GM12872 (cell line): ENCODE measurements around the gene FAM98C.

Source experiments
- CTCF ChIP-seq: IDR thresholded peaks from 3 replicates; pipeline ENCODE4 v1.5.1; 2011; ENCODE audit warnings: low read depth, mild to moderate bottlenecking, low read length, moderate library complexity; ENCODE audit not compliant: insufficient read depth

The FAM98C gene

GRCh38 chr19:38417544-38418506, 14.9 kb downstream of the FAM98C start:
- TF ChIP-seq CTCF, result 0 out of 3 replicates have a peak, but pooled peaks have one; percentile 16

DNA sequence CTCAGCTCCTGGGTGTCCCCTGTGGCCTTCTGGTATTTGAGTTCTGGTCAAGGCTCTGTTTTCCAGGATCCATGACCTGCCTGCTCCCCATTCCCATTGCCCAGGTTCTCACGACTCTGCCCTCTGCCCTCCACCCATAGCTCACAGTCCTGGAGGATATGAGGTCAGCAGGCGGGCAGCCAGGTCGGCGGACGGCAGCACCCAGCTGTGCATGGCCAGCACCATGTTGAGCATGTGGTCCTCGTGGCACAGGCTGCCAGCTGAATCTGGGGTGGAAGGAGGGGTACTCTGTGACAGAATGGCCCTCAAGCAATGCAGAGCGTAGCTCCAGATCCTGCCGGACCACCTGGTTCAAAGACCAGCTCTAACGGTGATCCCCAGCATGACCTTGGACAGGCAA, 18.0 kb downstream of the FAM98C start:
- no peak for TF ChIP-seq CTCF

GRCh38 chr19:38421856-38422255, 19.0 kb downstream of the FAM98C start:
- TF ChIP-seq CTCF, result no peak

- no peak for TF ChIP-seq CTCF
These were observed 19.5 kb downstream of the FAM98C start for GRCh38 chr19:38422438-38422837.

DNA sequence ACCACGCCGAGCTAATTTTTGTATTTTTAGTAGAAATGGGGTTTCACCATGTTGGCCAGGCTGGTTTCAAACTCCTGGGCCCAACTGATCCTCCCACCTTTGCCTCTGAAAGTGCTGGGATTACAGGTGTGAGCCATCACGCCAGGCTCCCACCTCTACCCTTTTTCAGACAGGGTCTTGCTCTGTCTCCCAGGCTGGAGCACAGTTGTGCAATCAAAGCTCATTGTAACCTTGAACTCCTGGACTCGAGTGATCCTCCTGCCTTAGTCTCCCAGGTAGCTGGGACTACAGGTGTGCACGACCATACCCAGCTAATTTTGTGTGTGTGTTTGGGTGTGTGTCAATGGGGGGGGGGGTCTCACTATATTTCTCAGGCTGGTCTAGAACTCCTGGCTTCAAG, 21.4 kb downstream of the FAM98C start:
- no peak for TF ChIP-seq CTCF

DNA sequence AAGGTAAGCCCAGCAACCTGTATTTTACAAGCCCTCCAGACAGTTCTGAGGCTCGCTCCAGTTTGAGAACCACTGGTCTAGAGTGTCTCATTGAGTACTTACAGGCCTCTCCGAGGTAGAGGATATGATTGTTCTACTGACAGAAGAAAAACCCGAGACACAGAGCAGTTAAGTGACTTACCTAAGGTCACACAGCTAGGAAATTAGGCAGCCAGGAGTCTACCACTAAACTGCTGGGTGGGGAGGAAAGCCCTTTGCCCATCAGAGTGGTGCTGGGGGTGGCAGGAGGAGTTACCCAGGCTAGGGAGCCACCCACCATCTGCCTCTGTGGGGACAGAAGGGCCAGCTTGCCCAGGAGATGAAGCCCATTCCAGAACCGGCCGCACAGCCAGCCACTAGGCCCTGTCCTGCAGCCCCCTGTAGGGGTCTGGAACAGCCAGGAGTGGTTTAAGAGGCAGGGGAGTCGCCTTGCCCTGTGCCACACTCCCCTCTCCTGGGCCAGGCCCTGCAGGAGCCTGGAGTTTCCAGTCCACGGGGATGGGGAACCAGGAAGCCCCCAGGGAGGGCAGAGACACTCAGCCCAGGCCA, 22.4 kb downstream of the FAM98C start:
- no peak for TF ChIP-seq CTCF

GRCh38 chr19:38425810-38426466, 23.0 kb downstream of the FAM98C start, which contains the start of gene RASGRP4:
Gene RASGRP4 (minus strand): TSS chr19:38426219. CDS start chr19:38426091, 128 bp downstream.
- TF ChIP-seq CTCF, result no peak
